MM.1S (cell line): ENCODE data around the gene RUNX1.

Experiments used
- DNase-seq: peaks from one replicate; pipeline ENCODE4 v3.0.0-alpha.2; 2015
- H2AFZ ChIP-seq: fragments of 300-600 bp; sonication (generic); 2 replicates; pipeline ENCODE4 v1.6.0; 2016; ENCODE audit warnings: antibody characterized with exemption, low read length
- H3F3A ChIP-seq: fragments of 300-600 bp; sonication (generic); 2 replicates; pipeline ENCODE4 v1.6.1; 2016; ENCODE audit warnings: mild to moderate bottlenecking, antibody characterized with exemption, low read length, moderate library complexity, mixed read lengths; ENCODE audit not compliant: insufficient read depth
- H3K27ac ChIP-seq: fragments of 300-600 bp; sonication (generic); 2 replicates; pipeline ENCODE4 v1.5.1; 2016; ENCODE audit warnings: mild to moderate bottlenecking, low read length
- H3K27me3 ChIP-seq: fragments of 300-600 bp; sonication (generic); replicated peaks from 2 replicates; pipeline ENCODE4 v1.6.0; 2016; ENCODE audit warnings: low read length; ENCODE audit not compliant: insufficient read depth
- H3K36me3 ChIP-seq: fragments of 300-600 bp; sonication (generic); replicated peaks from 2 replicates; pipeline ENCODE4 v1.6.1; 2016; ENCODE audit warnings: mild to moderate bottlenecking, low read length, mixed read lengths; ENCODE audit not compliant: insufficient read depth
- H3K4me1 ChIP-seq: fragments of 300-600 bp; sonication (generic); 2 replicates; pipeline ENCODE4 v1.6.1; 2016; ENCODE audit warnings: low read length, mixed read lengths
- H3K4me2 ChIP-seq: fragments of 300-600 bp; sonication (generic); 2 replicates; pipeline ENCODE4 v1.6.0; 2016; ENCODE audit warnings: low read depth, low read length
- H3K4me3 ChIP-seq: fragments of 300-600 bp; sonication (generic); 2 replicates; pipeline ENCODE4 v1.5.1; 2016; ENCODE audit warnings: low read length, mixed read lengths
- H3K79me2 ChIP-seq: fragments of 300-600 bp; sonication (generic); 2 replicates; pipeline ENCODE4 v1.6.1; 2016; ENCODE audit warnings: mixed run types, low read length, mixed read lengths
- H3K9ac ChIP-seq: fragments of 300-600 bp; sonication (generic); 2 replicates; pipeline ENCODE4 v1.6.1; 2016; ENCODE audit warnings: low read length, mixed read lengths
- H3K9me2 ChIP-seq: fragments of 300-600 bp; sonication (generic); replicated peaks from 2 replicates; pipeline ENCODE4 v1.6.1; 2016; ENCODE audit warnings: mild to moderate bottlenecking, low read length, mixed read lengths; ENCODE audit not compliant: insufficient read depth
- H3K9me3 ChIP-seq: fragments of 300-600 bp; sonication (generic); replicated peaks from 2 replicates; pipeline ENCODE4 v1.6.1; 2016; ENCODE audit warnings: mild to moderate bottlenecking, low read length, mixed read lengths; ENCODE audit not compliant: insufficient read depth
- H4K20me1 ChIP-seq: fragments of 300-600 bp; sonication (generic); 2 replicates; pipeline ENCODE4 v1.6.1; 2016; ENCODE audit warnings: mild to moderate bottlenecking, low read length, moderate library complexity, mixed read lengths; ENCODE audit not compliant: insufficient read depth
- CTCF ChIP-seq: fragments of 300-600 bp; sonication (generic); IDR thresholded peaks from 2 replicates; pipeline ENCODE4 v1.5.1; 2016; ENCODE audit warnings: antibody characterized with exemption, low read length, mixed read lengths
- EZH2 ChIP-seq: fragments of 300-600 bp; sonication (generic); optimal IDR thresholded peaks from 2 replicates; pipeline ENCODE3; 2017; ENCODE audit warnings: low read depth, mild to moderate bottlenecking, antibody characterized with exemption, low read length, mixed read lengths
- EZH2phosphoT487 ChIP-seq: fragments of 300-600 bp; sonication (generic); IDR thresholded peaks from 2 replicates; pipeline ENCODE4 v1.6.1; 2018; ENCODE audit warnings: antibody characterized with exemption, low read length

The RUNX1 gene

DNA sequence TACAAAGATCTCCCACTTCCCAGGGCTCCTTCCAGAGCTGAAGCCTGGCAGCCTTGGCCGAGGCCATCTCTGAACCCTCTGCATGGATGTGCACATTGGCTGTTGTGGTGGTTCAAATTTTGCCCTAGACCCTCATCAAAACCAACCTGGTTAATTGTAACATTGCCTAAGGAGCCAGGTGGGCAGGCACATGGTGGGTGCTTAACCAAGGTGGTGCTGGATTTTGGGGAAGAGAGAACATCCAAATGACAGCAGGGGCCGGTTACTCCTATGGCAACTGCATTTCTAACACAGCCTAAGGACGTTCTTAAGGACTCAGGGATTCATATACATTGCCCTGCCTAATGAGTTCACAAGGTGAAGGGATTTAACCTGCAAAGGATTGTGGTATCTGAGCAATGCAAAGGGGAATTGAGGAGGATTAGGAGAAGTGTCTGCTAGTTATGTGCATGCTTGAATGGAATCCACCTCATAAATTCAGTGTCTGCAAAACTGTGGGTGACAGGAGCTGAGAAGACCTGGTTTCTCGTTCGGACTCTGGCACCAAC is 10.3 kb downstream of the RUNX1 start:
- no peak overlapping the region for H3K9ac ChIP-seq
- H3K27ac ChIP-seq, result no peak overlapping the region
- 0 out of 2 replicates have a peak, but pooled peaks cover 4% of the 10 kb centered on the region for H3F3A ChIP-seq
- no peaks in the 10 kb centered on the region for H3K79me2 ChIP-seq
- no peaks in the 10 kb centered on the region for H4K20me1 ChIP-seq
- DNase-seq, result no peak
- H3K4me3 ChIP-seq, result no peak overlapping the region
- no peaks in the 10 kb centered on the region for H3K9me2 ChIP-seq
- no peaks in the 10 kb centered on the region for H3K27me3 ChIP-seq
- no peaks in the 10 kb centered on the region for H3K9me3 ChIP-seq
- H2AFZ ChIP-seq, result no peak overlapping the region
- peaks cover 11% of the 10 kb centered on the region for H3K4me1 ChIP-seq
- no peak overlapping the region for H3K4me2 ChIP-seq
- H3K36me3 ChIP-seq, result no peaks in the 10 kb centered on the region
- no peak for TF ChIP-seq EZH2
- no peak for TF ChIP-seq EZH2phosphoT487
- no peak for TF ChIP-seq CTCF

DNA sequence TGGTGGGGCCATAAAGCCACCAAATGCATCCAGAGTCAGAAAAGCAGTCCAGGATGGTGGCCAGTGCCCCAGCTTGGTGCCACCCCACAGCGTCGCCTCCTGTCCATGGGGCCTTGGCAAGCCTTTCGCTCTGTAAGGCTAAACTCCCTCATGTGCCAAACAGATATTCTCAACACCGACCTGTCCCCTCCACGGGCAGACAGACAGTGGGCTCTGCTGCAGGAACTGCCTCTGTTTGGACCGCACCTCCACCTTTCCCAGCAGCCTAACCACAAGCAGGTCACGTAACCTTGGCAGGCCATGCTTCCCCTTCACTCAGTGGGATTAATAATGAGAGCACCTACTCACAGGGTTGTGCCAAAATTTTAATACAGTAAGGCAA is 11.7 kb downstream of the RUNX1 start:
- H3K4me2 ChIP-seq, result no peak overlapping the region
- H3K36me3 ChIP-seq, result no peaks in the 10 kb centered on the region
- no peak for TF ChIP-seq EZH2
- TF ChIP-seq EZH2phosphoT487, result no peak
- no peak overlapping the region for H3K9ac ChIP-seq
- no peaks in the 10 kb centered on the region for H3K27me3 ChIP-seq
- no peaks in the 10 kb centered on the region for H3F3A ChIP-seq
- H3K27ac ChIP-seq, result no peak overlapping the region
- H2AFZ ChIP-seq, result no peak overlapping the region
- no peaks in the 10 kb centered on the region for H3K79me2 ChIP-seq
- DNase-seq, result no peak
- no peak overlapping the region for H3K4me3 ChIP-seq
- H3K4me1 ChIP-seq, result no peaks in the 10 kb centered on the region
- no peaks in the 10 kb centered on the region for H3K9me2 ChIP-seq
- no peaks in the 10 kb centered on the region for H3K9me3 ChIP-seq
- no peaks in the 10 kb centered on the region for H4K20me1 ChIP-seq

- no peaks in the 10 kb centered on the region for H3K27me3 ChIP-seq
- no peak overlapping the region for H3K27ac ChIP-seq
- no peak overlapping the region for H3K4me3 ChIP-seq
- H3F3A ChIP-seq, result no peaks in the 10 kb centered on the region
- DNase-seq, result no peak
- no peaks in the 10 kb centered on the region for H3K36me3 ChIP-seq
- H2AFZ ChIP-seq, result no peak overlapping the region
- H3K9me3 ChIP-seq, result no peaks in the 10 kb centered on the region
- H3K79me2 ChIP-seq, result no peaks in the 10 kb centered on the region
- H4K20me1 ChIP-seq, result no peaks in the 10 kb centered on the region
- TF ChIP-seq EZH2 (no peak), CTCF (no peak), EZH2phosphoT487 (no peak)
- H3K9ac ChIP-seq, result no peak overlapping the region
- H3K4me1 ChIP-seq, result no peaks in the 10 kb centered on the region
- no peak overlapping the region for H3K4me2 ChIP-seq
- H3K9me2 ChIP-seq, result no peaks in the 10 kb centered on the region
Measured at GRCh38 chr21:35036465-35037383, 12.4 kb downstream of the RUNX1 start.

- no peaks in the 10 kb centered on the region for H3K79me2 ChIP-seq
- TF ChIP-seq CTCF (no peak), EZH2 (no peak), EZH2phosphoT487 (no peak)
- H3K9me2 ChIP-seq, result no peaks in the 10 kb centered on the region
- no peak overlapping the region for H2AFZ ChIP-seq
- no peaks in the 10 kb centered on the region for H3K9me3 ChIP-seq
- no peaks in the 10 kb centered on the region for H3K36me3 ChIP-seq
- H3K27me3 ChIP-seq, result no peaks in the 10 kb centered on the region
- no peak overlapping the region for H3K4me3 ChIP-seq
- H4K20me1 ChIP-seq, result no peaks in the 10 kb centered on the region
- H3K9ac ChIP-seq, result no peak overlapping the region
- no peak for DNase-seq
- H3K27ac ChIP-seq, result no peak overlapping the region
- H3K4me1 ChIP-seq, result no peaks in the 10 kb centered on the region
- H3F3A ChIP-seq, result no peaks in the 10 kb centered on the region
- H3K4me2 ChIP-seq, result no peak overlapping the region
Measured at GRCh38 chr21:35035581-35035980, 13.5 kb downstream of the RUNX1 start.
